DOHH2 (cell line): ENCODE measurements around the gene SERPINH1.

Source experiments
- EZH2phosphoT487 ChIP-seq: fragments of 200-600 bp; sonication (generic); IDR thresholded peaks from 2 replicates; pipeline ENCODE4 v1.6.1; 2017; ENCODE audit warnings: borderline replicate concordance, mild to moderate bottlenecking, antibody characterized with exemption, low read length, moderate library complexity, mixed read lengths
- TF ChIP-seq, protein P1 (sequence below): fragments of 200-600 bp; sonication (generic); IDR thresholded peaks from one replicate; pipeline ENCODE4 v1.5.1; 2014; ENCODE audit warnings: antibody characterized with exemption, mild to moderate bottlenecking, low read depth, low read length; ENCODE audit not compliant: poor library complexity, severe bottlenecking

DNA sequence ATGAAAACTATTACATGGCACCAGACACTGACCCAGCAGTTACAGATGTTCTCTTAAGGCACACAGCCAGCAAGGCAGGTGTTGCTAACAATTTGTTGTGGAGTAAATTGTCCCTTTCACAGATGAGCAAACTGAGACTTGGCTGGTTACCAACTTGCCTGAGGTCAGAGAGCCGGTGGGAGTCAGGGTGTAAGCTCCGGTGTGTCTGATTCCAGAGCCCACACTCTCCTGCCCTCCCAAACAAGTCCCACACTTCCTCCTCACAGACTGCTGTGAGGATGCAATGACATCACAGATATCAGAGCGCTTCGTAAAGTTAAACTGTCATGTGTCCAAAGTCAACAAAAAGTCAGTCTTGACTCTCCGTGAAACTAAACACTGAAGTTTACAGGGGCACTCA is 48.8 kb upstream of the SERPINH1 start:
- TF ChIP-seq, protein P1, sequence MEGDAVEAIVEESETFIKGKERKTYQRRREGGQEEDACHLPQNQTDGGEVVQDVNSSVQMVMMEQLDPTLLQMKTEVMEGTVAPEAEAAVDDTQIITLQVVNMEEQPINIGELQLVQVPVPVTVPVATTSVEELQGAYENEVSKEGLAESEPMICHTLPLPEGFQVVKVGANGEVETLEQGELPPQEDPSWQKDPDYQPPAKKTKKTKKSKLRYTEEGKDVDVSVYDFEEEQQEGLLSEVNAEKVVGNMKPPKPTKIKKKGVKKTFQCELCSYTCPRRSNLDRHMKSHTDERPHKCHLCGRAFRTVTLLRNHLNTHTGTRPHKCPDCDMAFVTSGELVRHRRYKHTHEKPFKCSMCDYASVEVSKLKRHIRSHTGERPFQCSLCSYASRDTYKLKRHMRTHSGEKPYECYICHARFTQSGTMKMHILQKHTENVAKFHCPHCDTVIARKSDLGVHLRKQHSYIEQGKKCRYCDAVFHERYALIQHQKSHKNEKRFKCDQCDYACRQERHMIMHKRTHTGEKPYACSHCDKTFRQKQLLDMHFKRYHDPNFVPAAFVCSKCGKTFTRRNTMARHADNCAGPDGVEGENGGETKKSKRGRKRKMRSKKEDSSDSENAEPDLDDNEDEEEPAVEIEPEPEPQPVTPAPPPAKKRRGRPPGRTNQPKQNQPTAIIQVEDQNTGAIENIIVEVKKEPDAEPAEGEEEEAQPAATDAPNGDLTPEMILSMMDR = no peak
- no peak for TF ChIP-seq EZH2phosphoT487
